Middle frontal gyrus (tissue), 1 donor: Measurements from ENCODE around the gene MAGEL2.
"Not testable (repeated sequence)": the region's sequence is repeated elsewhere in the genome, so short reads cannot be mapped to it uniquely, and the experiment has no call there.

Experiments
- DNase-seq: peaks from one replicate; pipeline ENCODE4 v3.0.0-alpha.2; 2015; ENCODE audit warnings: low spot score; ENCODE audit errors: extremely low spot score

Gene MAGEL2

GRCh38 chr15:23616536-23616935 is 31.1 kb downstream of the MAGEL2 start:
- no peak for DNase-seq

- DNase-seq = no peak
Observed at GRCh38 chr15:23606226-23606625, 41.4 kb downstream of the MAGEL2 start.

- no peak for DNase-seq
Observed at GRCh38 chr15:23602124-23602523, 45.5 kb downstream of the MAGEL2 start.

- no peak for DNase-seq
Observed at GRCh38 chr15:23599053-23599452, 48.6 kb downstream of the MAGEL2 start.

- not testable (repeated sequence) for DNase-seq
Observed at GRCh38 chr15:23597278-23597677, 50.4 kb downstream of the MAGEL2 start.

GRCh38 chr15:23596736-23597135 is 50.9 kb downstream of the MAGEL2 start:
- DNase-seq = no peak

- DNase-seq = no peak
Observed at GRCh38 chr15:23595368-23595767, 52.3 kb downstream of the MAGEL2 start.

- no peak for DNase-seq
Observed at GRCh38 chr15:23594252-23594770, 53.4 kb downstream of the MAGEL2 start.
